SK-N-SH (cell line): ENCODE results near the gene RAI1. TPM values are rescaled to one million over a fixed set of nuclear protein-coding genes. Genes with fewer than 3 reads are reported as not detected.

ENCODE experiments used
- CTCF ChIA-PET: fragments of 300-600, 350-600 bp; formaldehyde crosslinking; extraction: SDS; loops from one replicate; lab custom pipeline; 2021; lab: Yijun Ruan, JAX
- POLR2A ChIA-PET: fragments of 350-600 bp; sonication (Branson Sonifier 250); formaldehyde crosslinking; extraction: SDS; loops from one replicate; lab custom pipeline; 2020; ENCODE audit warnings: antibody characterized with exemption, inconsistent platforms; lab: Yijun Ruan, JAX
- DNase-seq: peaks from one replicate; pipeline ENCODE4 v3.0.0; 2012
- H2AFZ ChIP-seq: fragments of 200-600 bp; sonication (generic); 2 replicates; pipeline ENCODE4 v1.8.1; 2016; ENCODE audit warnings: antibody characterized with exemption, mild to moderate bottlenecking, low read depth
- H3F3A ChIP-seq: fragments of 200-600 bp; sonication (generic); replicated peaks from 2 replicates; pipeline ENCODE3; 2016; ENCODE audit warnings: antibody characterized with exemption, mild to moderate bottlenecking; ENCODE audit not compliant: insufficient read depth
- H3K27ac ChIP-seq, 2 experiments: fragments of 200-500 bp in 1 of 2; fragments of 200-600 bp in 1 of 2; sonication (Bioruptor generic) in 1 of 2; sonication (generic), shearing (Covaris generic) in 1 of 2; 2 replicates each; pipeline versions ENCODE4 v1.5.1 to v1.6.1; 2014 to 2016; ENCODE audit warnings: low read depth in 2 of 2, inconsistent platforms in 1 of 2, low read length in 1 of 2, mild to moderate bottlenecking in 1 of 2, mixed read lengths in 1 of 2
- H3K27me3 ChIP-seq: fragments of 200-600 bp; sonication (generic), shearing (Covaris generic); 2 replicates; pipeline ENCODE4 v1.6.1; 2016; ENCODE audit warnings: mixed run types; ENCODE audit not compliant: insufficient read depth
- H3K36me3 ChIP-seq, 2 experiments: fragments of 200-500 bp in 1 of 2; fragments of 200-600 bp in 1 of 2; sonication (Bioruptor generic) in 1 of 2; sonication (generic) in 1 of 2; replicated peaks in 1 of 2; 2 replicates each; pipeline versions ENCODE3 to v1.5.1; 2014 to 2016; ENCODE audit warnings: low read length in 1 of 2, mild to moderate bottlenecking in 1 of 2; ENCODE audit not compliant: insufficient read depth in 2 of 2, control insufficient read depth in 1 of 2
- H3K4me1 ChIP-seq, 2 experiments: fragments of 200-500 bp in 1 of 2; fragments of 200-600 bp in 1 of 2; sonication (Bioruptor generic) in 1 of 2; sonication (generic), shearing (Covaris generic) in 1 of 2; 2 replicates each; pipeline versions ENCODE4 v1.5.1 to v1.6.1; 2014 to 2016; ENCODE audit warnings: low read depth in 1 of 2, low read length in 1 of 2, mixed run types in 1 of 2; ENCODE audit not compliant: insufficient read depth in 2 of 2, control insufficient read depth in 1 of 2
- H3K4me2 ChIP-seq: fragments of 200-600 bp; sonication (generic), shearing (Covaris generic); 2 replicates; pipeline ENCODE4 v1.6.1; 2017; ENCODE audit warnings: mixed run types
- H3K4me3 ChIP-seq, 2 experiments: fragments of 200-500 bp in 1 of 2; fragments of 200-600 bp in 1 of 2; sonication (Bioruptor generic) in 1 of 2; sonication (generic), shearing (Covaris generic) in 1 of 2; 2 replicates each; pipeline versions ENCODE4 v1.5.1 to v1.8.1; 2014 to 2016; ENCODE audit warnings: low read depth in 2 of 2, inconsistent platforms in 1 of 2, low read length in 1 of 2, mild to moderate bottlenecking in 1 of 2, mixed read lengths in 1 of 2, moderate library complexity in 1 of 2
- H3K79me2 ChIP-seq: fragments of 200-600 bp; sonication (generic); 2 replicates; pipeline ENCODE4 v1.8.1; 2017; ENCODE audit warnings: mild to moderate bottlenecking; ENCODE audit not compliant: insufficient read depth
- H3K9ac ChIP-seq: fragments of 200-600 bp; sonication (generic); 2 replicates; pipeline ENCODE4 v1.6.1; 2017; ENCODE audit warnings: mixed run types
- H3K9me2 ChIP-seq: fragments of 200-600 bp; sonication (generic); 2 replicates; pipeline ENCODE4 v1.6.1; 2017; ENCODE audit warnings: mixed run types
- H3K9me3 ChIP-seq: fragments of 200-600 bp; sonication (generic); 2 replicates; pipeline ENCODE4 v1.6.1; 2017; ENCODE audit warnings: mixed run types, mild to moderate bottlenecking, moderate library complexity
- H4K20me1 ChIP-seq: fragments of 200-600 bp; sonication (generic); 2 replicates; pipeline ENCODE4 v1.6.1; 2017; ENCODE audit warnings: mild to moderate bottlenecking, mixed run types; ENCODE audit not compliant: insufficient read depth
- CHD2 ChIP-seq: fragments of 150-350 bp; IDR thresholded peaks from 2 replicates; pipeline ENCODE4 v1.6.1; 2018; ENCODE audit warnings: low read length; ENCODE audit not compliant: partially characterized antibody
- ELF1 ChIP-seq: IDR thresholded peaks from 2 replicates; pipeline ENCODE4 v1.4.0; 2012
- FOSL2 ChIP-seq: IDR thresholded peaks from 2 replicates; pipeline ENCODE4 v1.4.0; 2012; ENCODE audit warnings: low read depth, mild to moderate bottlenecking, moderate library complexity, borderline replicate concordance
- FOXJ3 ChIP-seq: sonication (generic); formaldehyde crosslinking; IDR thresholded peaks from 2 replicates; pipeline ENCODE4 v1.5.1; 2020; ENCODE audit warnings: mild to moderate bottlenecking, missing genetic modification reagents
- GABPA ChIP-seq: IDR thresholded peaks from 2 replicates; pipeline ENCODE4 v1.4.0; 2012; ENCODE audit warnings: low read depth, mild to moderate bottlenecking
- JUND ChIP-seq: IDR thresholded peaks from 2 replicates; pipeline ENCODE4 v1.4.0; 2012
- POLR2AphosphoS5 ChIP-seq: IDR thresholded peaks from 2 replicates; pipeline ENCODE4 v1.6.1; 2012; ENCODE audit warnings: low read depth, low read length
- RAD21 ChIP-seq: IDR thresholded peaks from 2 replicates; pipeline ENCODE4 v1.6.1; 2012; ENCODE audit warnings: mild to moderate bottlenecking, low read length
- RCOR1 ChIP-seq: fragments of 150-350 bp; IDR thresholded peaks from 2 replicates; pipeline ENCODE4 v1.6.1; 2017; ENCODE audit warnings: antibody characterized with exemption, low read length
- YY1 ChIP-seq: IDR thresholded peaks from 2 replicates; pipeline ENCODE4 v1.4.0; 2012; ENCODE audit warnings: low read depth, mild to moderate bottlenecking
- WGBS: methylation state at CpG from one replicate; pipeline ENCODE4 v1.1.6; 2017; ENCODE audit warnings: low lambda C conversion rate; 5-methylcytosine and 5-hydroxymethylcytosine counted together
- polyA plus RNA-seq, 3 experiments: library from polyadenylated mRNA; depleted of rRNA; stranded (reverse); fragments of >200 nt; gene quantifications; 2 replicates each; pipeline ENCODE4 v1.2.3, GENCODE V29; 2012
- TF ChIP-seq, protein P1 (sequence below): fragments of 150-350 bp; IDR thresholded peaks from 2 replicates; pipeline ENCODE4 v1.6.1; 2016; ENCODE audit warnings: mild to moderate bottlenecking, low read depth, low read length
- TF ChIP-seq, protein P2 (sequence below): IDR thresholded peaks from 2 replicates; pipeline ENCODE4 v1.4.0; 2012; ENCODE audit warnings: low read depth
- TF ChIP-seq, protein P3 (sequence below): IDR thresholded peaks from 2 replicates; pipeline ENCODE4 v1.4.0; 2012; ENCODE audit warnings: low read depth, borderline replicate concordance
- TF ChIP-seq, protein P4 (sequence below): fragments of 150-350 bp; IDR thresholded peaks from 2 replicates; pipeline ENCODE4 v1.6.1; 2017; ENCODE audit warnings: antibody characterized with exemption, low read length, low read depth, borderline replicate concordance

The RAI1 gene
- polyA plus RNA-seq, 1 of the 3 experiments (the other 2 are of a cell fraction): 4.7 TPM

DNA sequence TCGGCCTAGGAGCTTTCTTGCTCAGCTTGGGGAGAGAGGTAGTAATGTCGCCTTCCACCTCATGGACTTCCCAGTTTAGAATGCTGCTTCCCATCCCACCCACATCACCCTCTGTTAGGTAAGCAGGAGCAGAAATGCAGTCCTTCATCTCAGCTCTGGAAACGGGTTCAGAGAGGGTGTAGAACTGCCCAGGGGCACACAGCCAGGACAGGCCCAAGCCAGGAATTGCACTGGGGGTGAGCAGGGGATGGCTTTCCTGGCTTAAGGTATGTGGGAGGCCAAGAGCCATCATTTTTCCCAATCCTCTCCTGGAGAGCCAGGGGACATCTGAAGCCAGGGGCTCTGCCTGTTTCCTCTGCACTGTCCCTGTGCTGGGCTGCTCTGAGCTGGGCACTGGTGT, 33.6 kb downstream of the RAI1 start:
- H2AFZ ChIP-seq: no peak overlapping the region
- CTCF ChIA-PET: no interaction called here
- H3K9me2 ChIP-seq: no peaks in the 10 kb centered on the region
- no peaks in the 10 kb centered on the region for H3F3A ChIP-seq
- H3K27me3 ChIP-seq: no peaks in the 10 kb centered on the region
- H3K9me3 ChIP-seq: no peaks in the 10 kb centered on the region
- peaks cover 29 to 64% of the 10 kb centered on the region in 2 experiments for H3K4me1 ChIP-seq
- H4K20me1 ChIP-seq: peaks cover 75% of the 10 kb centered on the region
- H3K36me3 ChIP-seq: no peaks in the 10 kb centered on the region
- POLR2A ChIA-PET: no interaction called here
- H3K4me2 ChIP-seq: no peak overlapping the region
- TF ChIP-seq POLR2AphosphoS5 (no peak), YY1 (no peak), FOSL2 (no peak), JUND (no peak), GABPA (no peak), FOXJ3 (no peak), RCOR1 (no peak)
- TF ChIP-seq, protein P1, sequence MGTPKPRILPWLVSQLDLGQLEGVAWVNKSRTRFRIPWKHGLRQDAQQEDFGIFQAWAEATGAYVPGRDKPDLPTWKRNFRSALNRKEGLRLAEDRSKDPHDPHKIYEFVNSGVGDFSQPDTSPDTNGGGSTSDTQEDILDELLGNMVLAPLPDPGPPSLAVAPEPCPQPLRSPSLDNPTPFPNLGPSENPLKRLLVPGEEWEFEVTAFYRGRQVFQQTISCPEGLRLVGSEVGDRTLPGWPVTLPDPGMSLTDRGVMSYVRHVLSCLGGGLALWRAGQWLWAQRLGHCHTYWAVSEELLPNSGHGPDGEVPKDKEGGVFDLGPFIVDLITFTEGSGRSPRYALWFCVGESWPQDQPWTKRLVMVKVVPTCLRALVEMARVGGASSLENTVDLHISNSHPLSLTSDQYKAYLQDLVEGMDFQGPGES: no peak
- TF ChIP-seq, protein P2, sequence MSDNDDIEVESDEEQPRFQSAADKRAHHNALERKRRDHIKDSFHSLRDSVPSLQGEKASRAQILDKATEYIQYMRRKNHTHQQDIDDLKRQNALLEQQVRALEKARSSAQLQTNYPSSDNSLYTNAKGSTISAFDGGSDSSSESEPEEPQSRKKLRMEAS: no peak
- TF ChIP-seq, protein P3, sequence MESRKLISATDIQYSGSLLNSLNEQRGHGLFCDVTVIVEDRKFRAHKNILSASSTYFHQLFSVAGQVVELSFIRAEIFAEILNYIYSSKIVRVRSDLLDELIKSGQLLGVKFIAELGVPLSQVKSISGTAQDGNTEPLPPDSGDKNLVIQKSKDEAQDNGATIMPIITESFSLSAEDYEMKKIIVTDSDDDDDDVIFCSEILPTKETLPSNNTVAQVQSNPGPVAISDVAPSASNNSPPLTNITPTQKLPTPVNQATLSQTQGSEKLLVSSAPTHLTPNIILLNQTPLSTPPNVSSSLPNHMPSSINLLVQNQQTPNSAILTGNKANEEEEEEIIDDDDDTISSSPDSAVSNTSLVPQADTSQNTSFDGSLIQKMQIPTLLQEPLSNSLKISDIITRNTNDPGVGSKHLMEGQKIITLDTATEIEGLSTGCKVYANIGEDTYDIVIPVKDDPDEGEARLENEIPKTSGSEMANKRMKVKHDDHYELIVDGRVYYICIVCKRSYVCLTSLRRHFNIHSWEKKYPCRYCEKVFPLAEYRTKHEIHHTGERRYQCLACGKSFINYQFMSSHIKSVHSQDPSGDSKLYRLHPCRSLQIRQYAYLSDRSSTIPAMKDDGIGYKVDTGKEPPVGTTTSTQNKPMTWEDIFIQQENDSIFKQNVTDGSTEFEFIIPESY: no peak
- 100% methylated on average over 1 of the region's 3 CpGs for WGBS
- peaks cover 93% of the 10 kb centered on the region for H3K79me2 ChIP-seq
- H3K27ac ChIP-seq: no peak overlapping the region
- no peak overlapping the region for H3K4me3 ChIP-seq
- no peak overlapping the region for H3K9ac ChIP-seq
- DNase-seq: no peak

DNA sequence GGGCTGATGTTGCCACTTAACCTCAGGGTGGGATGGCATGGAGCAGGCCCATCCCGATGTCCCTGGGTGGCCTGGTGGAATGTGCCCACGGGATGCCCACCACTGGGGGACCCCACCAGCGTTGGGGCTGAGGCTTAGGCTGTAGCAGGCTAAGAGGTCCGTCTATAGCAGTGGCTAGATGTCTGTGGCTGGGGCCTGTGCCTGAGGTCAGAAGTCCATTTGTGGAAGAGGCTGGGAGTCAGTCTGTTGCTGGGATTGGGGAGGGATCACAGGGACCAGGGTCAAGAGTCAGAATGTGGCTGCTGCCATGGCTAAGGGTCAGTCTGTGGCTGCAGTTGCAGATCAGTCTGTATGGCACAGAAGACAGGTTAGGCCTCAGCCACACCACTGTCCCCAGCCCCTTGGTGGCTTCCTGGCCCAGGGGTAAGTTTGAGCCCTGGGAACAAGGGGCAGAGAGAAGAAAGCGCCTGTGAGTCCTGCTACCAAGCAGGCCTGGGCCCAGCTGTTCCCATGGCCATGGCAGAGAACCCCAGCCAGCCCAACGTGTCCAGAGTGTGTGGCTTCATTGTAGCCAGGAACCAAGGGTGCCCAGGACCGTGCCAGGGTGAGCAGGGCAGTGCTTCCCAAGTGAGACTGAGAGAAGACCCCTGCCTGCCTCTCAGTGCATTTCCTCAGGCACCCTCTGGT, 35.7 kb downstream of the RAI1 start:
- TF ChIP-seq FOXJ3 (no peak), ELF1 (no peak), YY1 (no peak), RAD21 (no peak), RCOR1 (no peak), FOSL2 (no peak), CHD2 (no peak)
- TF ChIP-seq, protein P4, sequence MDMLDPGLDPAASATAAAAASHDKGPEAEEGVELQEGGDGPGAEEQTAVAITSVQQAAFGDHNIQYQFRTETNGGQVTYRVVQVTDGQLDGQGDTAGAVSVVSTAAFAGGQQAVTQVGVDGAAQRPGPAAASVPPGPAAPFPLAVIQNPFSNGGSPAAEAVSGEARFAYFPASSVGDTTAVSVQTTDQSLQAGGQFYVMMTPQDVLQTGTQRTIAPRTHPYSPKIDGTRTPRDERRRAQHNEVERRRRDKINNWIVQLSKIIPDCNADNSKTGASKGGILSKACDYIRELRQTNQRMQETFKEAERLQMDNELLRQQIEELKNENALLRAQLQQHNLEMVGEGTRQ: no peak
- TF ChIP-seq, protein P2: no peak
- TF ChIP-seq, protein P3: no peak
- TF ChIP-seq, protein P1: no peak
- H4K20me1 ChIP-seq: peaks cover 88% of the 10 kb centered on the region

More for the DNA sequence above, 35.7 kb downstream of the RAI1 start:
- Histone ChIP-seq H3K4me1 (peaks cover 12 to 54% of the 10 kb centered on the region in 2 experiments), H3K9me3 (no peaks in the 10 kb centered on the region), H3K4me2 (no peak overlapping the region), H2AFZ (no peak overlapping the region), H3K79me2 (peaks cover 79% of the 10 kb centered on the region), H3K4me3 (no peak overlapping the region), H3K9ac (no peak overlapping the region), H3K27ac (no peak overlapping the region; a peak in 1 of 4 replicates), H3K9me2 (no peaks in the 10 kb centered on the region), H3K27me3 (no peaks in the 10 kb centered on the region), H3K36me3 (no peaks in the 10 kb centered on the region), H3F3A (no peaks in the 10 kb centered on the region)
- ChIA-PET POLR2A (no interaction called here), CTCF (interaction anchor here (0.5 kb wide), 1 partner anchor 191 kb away, joined by 3 read pairs; no protein-coding TSS in a partner anchor)
- 76% methylated on average over 4 of the region's 7 CpGs for WGBS
- DNase-seq: no peak
